GM21447 (cell line): ENCODE measurements around the gene SRP54.
"Not testable (repeated sequence)": the region's sequence is repeated elsewhere in the genome, so short reads cannot be mapped to it uniquely, and the experiment has no call there.

Experiments used
- ATAC-seq: cut with Tn5 transposase; IDR thresholded peaks from one replicate; pipeline ENCODE4 v1.9.1; 2021; ENCODE audit not compliant: unreplicated experiment

Gene SRP54

GRCh38 chr14:35046048-35046750 lies 63.4 kb downstream of the SRP54 start, which contains the start of gene FAM177A1:
Gene FAM177A1 (plus strand): TSS chr14:35046272. CDS start chr14:35046464, 192 bp downstream.
- ATAC-seq = peak; percentile 92

- ATAC-seq = peak; percentile 32
Measured at GRCh38 chr14:35046751-35047536, 64.2 kb downstream of the SRP54 start.

- ATAC-seq = no peak
Measured at GRCh38 chr14:35047976-35048513, 65.3 kb downstream of the SRP54 start.

- ATAC-seq = no peak
Measured at GRCh38 chr14:35050652-35051051, 67.9 kb downstream of the SRP54 start.

GRCh38 chr14:35051796-35052195 lies 69.0 kb downstream of the SRP54 start:
- no peak for ATAC-seq

- no peak for ATAC-seq
Measured at GRCh38 chr14:35052637-35053036, 69.8 kb downstream of the SRP54 start.

- ATAC-seq = not testable (repeated sequence)
Measured at GRCh38 chr14:35061113-35061791, 78.5 kb downstream of the SRP54 start.

GRCh38 chr14:35065731-35066130 lies 82.9 kb downstream of the SRP54 start:
- ATAC-seq = not testable (repeated sequence)

- no peak for ATAC-seq
Measured at GRCh38 chr14:35068238-35069012, 85.6 kb downstream of the SRP54 start.

GRCh38 chr14:35072226-35072625 lies 89.4 kb downstream of the SRP54 start:
- no peak for ATAC-seq

- no peak for ATAC-seq
Measured at GRCh38 chr14:35073486-35073885, 90.7 kb downstream of the SRP54 start.

GRCh38 chr14:35078082-35078481 lies 95.3 kb downstream of the SRP54 start:
- ATAC-seq = no peak
